GM12878 (cell line): ENCODE data around the gene MDGA2.

Experiments used
- CBX3 ChIP-seq: fragments of 200-600 bp; sonication (generic); IDR thresholded peaks from 2 replicates; pipeline ENCODE4 v1.6.1; 2016; ENCODE audit warnings: low read depth, borderline replicate concordance
- EGR1 ChIP-seq, 2 experiments: IDR thresholded peaks; 1 replicate in 1 of 2; 2 replicates in 1 of 2; pipeline ENCODE4 v1.6.1; 2011 to 2012; ENCODE audit warnings: low read depth in 2 of 2, low read length in 2 of 2, borderline replicate concordance in 1 of 2, mild to moderate bottlenecking in 1 of 2, moderate library complexity in 1 of 2
- EP300 ChIP-seq, 2 experiments: fragments of 150-350 bp in 1 of 2; IDR thresholded peaks; 2 replicates each; pipeline ENCODE4 v1.6.1; 2011 to 2012; ENCODE audit warnings: low read depth in 2 of 2, low read length in 2 of 2, borderline replicate concordance in 1 of 2, improper control_type of control experiment in 1 of 2, inconsistent platforms in 1 of 2; ENCODE audit not compliant: control insufficient read depth in 1 of 2
- HDAC6 ChIP-seq: fragments of 200-600 bp; sonication (generic); IDR thresholded peaks from one replicate; pipeline ENCODE4 v1.8.0; 2017; ENCODE audit warnings: antibody characterized with exemption; ENCODE audit not compliant: unreplicated experiment
- JUND ChIP-seq: IDR thresholded peaks from 2 replicates; pipeline ENCODE4 v1.6.1; 2012; ENCODE audit warnings: low read depth, mild to moderate bottlenecking, low read length, improper control_type of control experiment, moderate library complexity
- MEF2A ChIP-seq: IDR thresholded peaks from 2 replicates; pipeline ENCODE4 v1.6.1; 2011; ENCODE audit warnings: low read depth, mild to moderate bottlenecking, low read length, moderate library complexity; ENCODE audit not compliant: insufficient read depth
- NFYB ChIP-seq: IDR thresholded peaks from 2 replicates; pipeline ENCODE4 v1.6.1; 2011; ENCODE audit warnings: low read depth, mild to moderate bottlenecking, low read length, improper control_type of control experiment, moderate library complexity; ENCODE audit not compliant: insufficient read depth
- SPI1 ChIP-seq: IDR thresholded peaks from 2 replicates; pipeline ENCODE4 v1.6.1; 2011; ENCODE audit warnings: low read depth, mild to moderate bottlenecking, low read length, moderate library complexity, borderline replicate concordance; ENCODE audit not compliant: insufficient read depth
- SUZ12 ChIP-seq: fragments of 200-600 bp; sonication (generic); IDR thresholded peaks from one replicate; pipeline ENCODE4 v1.6.1; 2018; ENCODE audit warnings: antibody characterized with exemption, mild to moderate bottlenecking; ENCODE audit not compliant: unreplicated experiment
- TAF1 ChIP-seq: IDR thresholded peaks from 2 replicates; pipeline ENCODE4 v1.6.1; 2011; ENCODE audit warnings: mild to moderate bottlenecking, low read depth, low read length, borderline replicate concordance
- USF2 ChIP-seq: IDR thresholded peaks from 2 replicates; pipeline ENCODE4 v1.6.1; 2011; ENCODE audit warnings: low read depth, low read length, improper control_type of control experiment, borderline replicate concordance
- ZSCAN29 ChIP-seq: fragments of 450-650 bp; IDR thresholded peaks from 2 replicates; pipeline ENCODE4 v1.6.1; 2017; ENCODE audit warnings: mild to moderate bottlenecking, moderate library complexity
- TF ChIP-seq, protein P1 (sequence below), 3 experiments: IDR thresholded peaks in 2 of 3; conservative IDR thresholded peaks in 1 of 3; 2 replicates each; pipeline ENCODE4 v1.5.1; 2011; ENCODE audit warnings: low read depth in 3 of 3, low read length in 3 of 3, mild to moderate bottlenecking in 3 of 3, control low read depth in 2 of 3, moderate library complexity in 2 of 3, inconsistent platforms in 1 of 3, mixed read lengths in 1 of 3; ENCODE audit not compliant: control insufficient read depth in 2 of 3, insufficient read depth in 1 of 3; ENCODE audit errors: extremely low read depth in 1 of 3

GRCh38 chr14:47454025-47454424 is 221.4 kb downstream of the MDGA2 start:
- TF ChIP-seq, protein P1, sequence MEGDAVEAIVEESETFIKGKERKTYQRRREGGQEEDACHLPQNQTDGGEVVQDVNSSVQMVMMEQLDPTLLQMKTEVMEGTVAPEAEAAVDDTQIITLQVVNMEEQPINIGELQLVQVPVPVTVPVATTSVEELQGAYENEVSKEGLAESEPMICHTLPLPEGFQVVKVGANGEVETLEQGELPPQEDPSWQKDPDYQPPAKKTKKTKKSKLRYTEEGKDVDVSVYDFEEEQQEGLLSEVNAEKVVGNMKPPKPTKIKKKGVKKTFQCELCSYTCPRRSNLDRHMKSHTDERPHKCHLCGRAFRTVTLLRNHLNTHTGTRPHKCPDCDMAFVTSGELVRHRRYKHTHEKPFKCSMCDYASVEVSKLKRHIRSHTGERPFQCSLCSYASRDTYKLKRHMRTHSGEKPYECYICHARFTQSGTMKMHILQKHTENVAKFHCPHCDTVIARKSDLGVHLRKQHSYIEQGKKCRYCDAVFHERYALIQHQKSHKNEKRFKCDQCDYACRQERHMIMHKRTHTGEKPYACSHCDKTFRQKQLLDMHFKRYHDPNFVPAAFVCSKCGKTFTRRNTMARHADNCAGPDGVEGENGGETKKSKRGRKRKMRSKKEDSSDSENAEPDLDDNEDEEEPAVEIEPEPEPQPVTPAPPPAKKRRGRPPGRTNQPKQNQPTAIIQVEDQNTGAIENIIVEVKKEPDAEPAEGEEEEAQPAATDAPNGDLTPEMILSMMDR (IDR thresholded peaks at IDR 0.05 in 2 of 3, conservative IDR thresholded peaks at IDR 0.05 in 1 of 3; ENCODE audit: control insufficient read depth in 2 of 3, extremely low read depth in 1 of 3, insufficient read depth in 1 of 3, low read depth in 3 of 3, low read length in 3 of 3): no peak
- TF ChIP-seq HDAC6 (no peak), EP300 (IDR thresholded peaks at IDR 0.05; ENCODE audit: borderline replicate concordance in 1 of 2, control insufficient read depth in 1 of 2, low read depth in 2 of 2, low read length in 2 of 2) (no peak), TAF1 (no peak), SPI1 (no peak), CBX3 (no peak), USF2 (no peak), ZSCAN29 (no peak), JUND (no peak), SUZ12 (no peak), EGR1 (IDR thresholded peaks at IDR 0.05; ENCODE audit: borderline replicate concordance in 1 of 2, low read depth in 2 of 2, low read length in 2 of 2) (no peak), MEF2A (no peak), NFYB (no peak)
